ENCODE data around the gene TENM4. TPM values are rescaled to one million over a fixed set of nuclear protein-coding genes. Genes with fewer than 3 reads are reported as not detected.

TENM4 gene
- total and polyA plus RNA-seq, 2 of the 13 experiments (the other 11 are each of a cell fraction or from before 2014, with no cell fraction given), result not detected

GRCh38 chr11:79068356-79068755 lies 372.5 kb downstream of the TENM4 start:
- in situ Hi-C loops (cut with HindIII; ENCODE audit: extremely low pct_ligation_motif_present, low pct_unique_long_range_greater_than_20kb), result no loop called here
- no peak overlapping the region for H3K4me2 ChIP-seq (ENCODE audit: low read depth, low read length)
- no peak for ATAC-seq
- POLR2A ChIA-PET, result no interaction called here
- H3K27me3 ChIP-seq (ENCODE audit: control insufficient read depth in 1 of 2, insufficient read depth in 2 of 2, low read length in 2 of 2), result peaks cover 0 to 4% of the 10 kb centered on the region in 2 experiments; a peak in 2 of 5 replicates
- H2AFZ ChIP-seq (ENCODE audit: low read length), result no peak overlapping the region
- no TSS peak for BruUV-seq (replicated peaks)
- no peak for TF ChIP-seq ZBTB38 (CRISPR knock-in tag; IDR thresholded peaks at IDR 0.05)
- no peak for TF ChIP-seq ZNF430 (CRISPR knock-in tag; IDR thresholded peaks at IDR 0.05)
- TF ChIP-seq ZFP82 (CRISPR knock-in tag; IDR thresholded peaks at IDR 0.05; ENCODE audit: borderline replicate concordance), result no peak
- no peak for TF ChIP-seq ZNF629 (CRISPR knock-in tag; conservative IDR thresholded peaks at IDR 0.05)
- no peak for TF ChIP-seq MBD4 (IDR thresholded peaks at IDR 0.05; ENCODE audit: borderline replicate concordance, low read length)
- TF ChIP-seq ZNF281 (CRISPR knock-in tag; IDR thresholded peaks at IDR 0.05; ENCODE audit: borderline replicate concordance), result no peak
- no peak for TF ChIP-seq ZNF790 (CRISPR knock-in tag; IDR thresholded peaks at IDR 0.05; ENCODE audit: borderline replicate concordance)
- no peak for TF ChIP-seq MEIS2 (CRISPR knock-in tag; IDR thresholded peaks at IDR 0.05)
- no peak for TF ChIP-seq MIXL1 (CRISPR knock-in tag; IDR thresholded peaks at IDR 0.05)
- TF ChIP-seq ZNF280B (CRISPR knock-in tag; IDR thresholded peaks at IDR 0.05; ENCODE audit: borderline replicate concordance), result no peak
- TF ChIP-seq ZNF432 (CRISPR knock-in tag; IDR thresholded peaks at IDR 0.05; ENCODE audit: borderline replicate concordance), result no peak
- no peak for TF ChIP-seq ZNF672 (CRISPR knock-in tag; IDR thresholded peaks at IDR 0.05)
- no peak for TF ChIP-seq ZNF746 (CRISPR knock-in tag; IDR thresholded peaks at IDR 0.05)
- TF ChIP-seq MNT (IDR thresholded peaks at IDR 0.05), result no peak
- no peak for TF ChIP-seq HMG20A (CRISPR knock-in tag; IDR thresholded peaks at IDR 0.05; ENCODE audit: borderline replicate concordance)
- TF ChIP-seq GABPB1 (CRISPR knock-in tag; IDR thresholded peaks at IDR 0.05), result no peak
- FAIRE-seq, result no peak
- no peak overlapping the region for H3K4me3 ChIP-seq (replicated peaks in 1 of 3; ENCODE audit: insufficient read depth in 1 of 3, low read depth in 2 of 3, low read length in 3 of 3)
- H3K9ac ChIP-seq (ENCODE audit: insufficient read depth, low read depth, low read length), result no peak overlapping the region
- 66% methylated on average over 1 of the region's 1 CpG for WGBS (ENCODE audit: low lambda C conversion rate)
- no peaks in the 10 kb centered on the region for H3K4me1 ChIP-seq (ENCODE audit: insufficient read depth, low read length)
- no peaks in the 10 kb centered on the region for H4K20me1 ChIP-seq (ENCODE audit: insufficient read depth, low read length)
- H3K27ac ChIP-seq (ENCODE audit: extremely low read length, insufficient read depth, low read length), result no peak overlapping the region
- CTCF ChIA-PET (ENCODE audit: low intra/inter-chr PET ratio, low total read pairs), result no interaction called here
- DNase-seq (ENCODE audit: low spot score), result no peak
- no peaks in the 10 kb centered on the region for H3K9me3 ChIP-seq (ENCODE audit: low read length)
- intact Hi-C loops (cut with micrococcal nuclease; ENCODE audit: unreplicated experiment), result no loop called here
- no peaks in the 10 kb centered on the region for H3K79me2 ChIP-seq (ENCODE audit: insufficient read depth, low read length)
- H3K36me3 ChIP-seq (replicated peaks in 1 of 2; ENCODE audit: control insufficient read depth in 1 of 2, insufficient read depth in 2 of 2, low read length in 2 of 2), result no peaks in the 10 kb centered on the region

Measured in HepG2 (cell line).